ENCODE data around the gene CBFB. TPM values are rescaled to one million over a fixed set of nuclear protein-coding genes. Genes with fewer than 3 reads are reported as not detected.

The CBFB gene
- total RNA-seq, 2 experiments from 2014 or later, result 58.8 to 59.6 TPM

DNA sequence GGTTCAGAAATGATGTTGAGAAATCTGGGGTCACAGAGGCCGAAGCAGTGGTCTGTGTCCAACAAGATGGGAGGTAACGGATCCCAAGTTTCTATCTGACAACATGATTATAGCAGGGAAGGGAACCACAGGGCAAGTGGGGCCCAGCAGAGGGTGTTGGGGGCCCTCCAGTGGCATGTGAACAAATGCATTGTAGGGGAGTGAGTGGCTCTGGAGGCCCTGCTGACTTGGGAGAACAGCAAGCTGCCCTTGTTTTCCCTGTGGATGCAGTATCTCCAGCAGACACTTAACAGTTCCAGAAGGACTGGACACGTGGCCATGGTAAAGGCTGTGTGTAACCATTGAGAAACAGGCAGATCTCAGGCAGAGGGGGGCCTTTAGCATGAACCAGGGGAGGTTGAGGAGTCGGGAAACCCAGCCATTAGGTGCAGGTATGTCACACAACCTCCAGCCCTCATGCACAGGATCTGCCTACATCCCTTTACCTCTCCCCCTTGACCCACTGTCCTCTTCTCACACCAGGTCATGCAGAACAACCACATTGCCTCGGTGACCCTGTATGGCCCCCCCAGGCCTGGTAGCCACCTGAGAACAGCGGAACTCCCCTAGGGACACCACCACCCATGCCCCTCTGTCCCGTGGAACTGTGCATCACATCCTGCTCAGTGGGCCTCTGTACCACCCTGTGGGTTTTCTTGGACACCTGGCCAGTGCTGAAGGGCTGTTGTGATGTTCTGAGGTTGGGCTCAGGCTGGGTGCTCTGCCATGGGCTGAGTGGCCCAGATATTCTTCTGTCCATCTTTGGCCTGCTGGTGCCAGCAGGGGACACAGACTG lies 117.8 kb downstream of the CBFB start:
- no peaks in the 10 kb centered on the region for H3K27me3 ChIP-seq (ENCODE audit: control insufficient read depth in 1 of 2, insufficient read depth in 2 of 2, low read length in 2 of 2)
- H3K4me3 Mint-ChIP-seq, result no peak overlapping the region
- TF ChIP-seq, protein P1, sequence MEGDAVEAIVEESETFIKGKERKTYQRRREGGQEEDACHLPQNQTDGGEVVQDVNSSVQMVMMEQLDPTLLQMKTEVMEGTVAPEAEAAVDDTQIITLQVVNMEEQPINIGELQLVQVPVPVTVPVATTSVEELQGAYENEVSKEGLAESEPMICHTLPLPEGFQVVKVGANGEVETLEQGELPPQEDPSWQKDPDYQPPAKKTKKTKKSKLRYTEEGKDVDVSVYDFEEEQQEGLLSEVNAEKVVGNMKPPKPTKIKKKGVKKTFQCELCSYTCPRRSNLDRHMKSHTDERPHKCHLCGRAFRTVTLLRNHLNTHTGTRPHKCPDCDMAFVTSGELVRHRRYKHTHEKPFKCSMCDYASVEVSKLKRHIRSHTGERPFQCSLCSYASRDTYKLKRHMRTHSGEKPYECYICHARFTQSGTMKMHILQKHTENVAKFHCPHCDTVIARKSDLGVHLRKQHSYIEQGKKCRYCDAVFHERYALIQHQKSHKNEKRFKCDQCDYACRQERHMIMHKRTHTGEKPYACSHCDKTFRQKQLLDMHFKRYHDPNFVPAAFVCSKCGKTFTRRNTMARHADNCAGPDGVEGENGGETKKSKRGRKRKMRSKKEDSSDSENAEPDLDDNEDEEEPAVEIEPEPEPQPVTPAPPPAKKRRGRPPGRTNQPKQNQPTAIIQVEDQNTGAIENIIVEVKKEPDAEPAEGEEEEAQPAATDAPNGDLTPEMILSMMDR (IDR thresholded peaks at IDR 0.05), result no peak
- no peak overlapping the region for H3K4me3 ChIP-seq (ENCODE audit: low read length)
- peaks cover 22% of the 10 kb centered on the region for H3K4me1 ChIP-seq (ENCODE audit: insufficient read depth, low read length)
- H3K9me3 ChIP-seq (ENCODE audit: control insufficient read depth in 1 of 2, insufficient read depth in 1 of 2, low read length in 2 of 2), result peaks cover 0 to 7% of the 10 kb centered on the region in 2 experiments
- intact Hi-C loops (cut with DNase I, micrococcal nuclease), result loop anchor here in 1 of 2 experiments (10.0 kb wide), 1 partner anchor 308 kb away; no protein-coding TSS in a partner anchor
- DNase-seq (no peak), ATAC-seq (ENCODE audit: poor library complexity) (no peak)
- no peaks in the 10 kb centered on the region for H3K9me3 Mint-ChIP-seq
- H3K27me3 Mint-ChIP-seq, result peaks cover 14% of the 10 kb centered on the region
- POLR2A ChIA-PET, result no interaction called here
- H3K36me3 Mint-ChIP-seq (ENCODE audit: low read depth), result peaks cover 70% of the 10 kb centered on the region
- CTCF ChIA-PET, result no interaction called here
- H3K27ac Mint-ChIP-seq, result no peak overlapping the region
- H3K4me1 Mint-ChIP-seq (ENCODE audit: low read depth), result peaks cover 8% of the 10 kb centered on the region
- no peak overlapping the region for H3K27ac ChIP-seq (ENCODE audit: low read depth in 1 of 2, low read length in 2 of 2)
- H3K36me3 ChIP-seq (ENCODE audit: insufficient read depth, low read length), result peaks cover 59% of the 10 kb centered on the region

DNA sequence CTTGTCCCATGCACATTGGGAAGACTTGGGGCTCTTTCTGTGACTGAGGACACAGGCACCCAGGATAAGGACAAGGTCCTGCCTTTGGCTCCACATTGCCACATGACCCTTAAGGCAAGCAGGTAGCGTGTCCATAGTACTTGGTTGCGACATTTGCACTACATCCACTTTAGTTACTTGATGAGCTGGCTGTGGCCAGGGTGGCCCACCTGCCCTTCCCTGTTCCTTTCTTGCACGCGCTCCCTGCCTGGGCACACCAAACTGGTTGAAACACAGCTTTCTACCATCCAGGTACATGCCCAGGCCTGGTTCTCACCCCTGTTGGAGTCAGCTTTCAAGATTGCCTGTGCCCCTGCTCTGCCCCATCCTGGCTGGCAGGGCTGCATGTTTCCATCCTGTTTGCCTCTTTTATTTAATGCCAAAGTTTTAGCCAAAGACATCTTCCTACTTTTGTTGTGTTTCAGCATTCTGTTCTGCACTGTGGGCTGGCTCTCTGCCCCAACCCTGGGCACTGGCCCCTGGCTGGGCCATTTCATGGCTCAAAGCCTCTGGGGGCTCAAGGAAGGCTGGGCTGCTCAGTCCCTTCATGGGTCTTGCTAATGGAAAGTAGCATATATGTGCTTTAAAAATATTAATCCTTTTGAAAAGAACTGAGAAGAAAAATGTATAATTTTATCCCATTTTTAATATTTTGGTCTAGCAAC lies 118.6 kb downstream of the CBFB start:
- peaks cover 24% of the 10 kb centered on the region for H3K4me1 ChIP-seq (ENCODE audit: insufficient read depth, low read length)

DNA sequence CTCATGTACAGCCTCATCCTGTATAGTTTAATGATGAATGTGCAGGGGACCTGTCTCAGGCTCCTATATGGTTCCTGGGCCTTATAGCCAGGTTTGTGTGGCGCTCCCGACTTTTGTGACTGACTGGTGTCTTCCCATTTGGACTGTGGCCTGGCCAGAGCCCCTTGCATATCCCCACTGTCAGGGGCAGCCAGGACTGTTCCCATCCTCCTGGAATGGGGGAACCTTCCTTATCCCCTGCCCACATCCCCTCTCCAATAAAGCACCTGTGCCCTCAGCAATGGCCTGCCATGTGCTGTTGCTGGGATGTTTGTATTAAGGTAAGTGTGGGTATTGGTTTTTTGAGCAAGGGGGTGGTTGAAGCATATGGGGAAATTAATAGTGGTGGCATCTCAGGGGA lies 119.3 kb downstream of the CBFB start:
- no peaks in the 10 kb centered on the region for H3K27me3 ChIP-seq (ENCODE audit: control insufficient read depth in 1 of 2, insufficient read depth in 2 of 2, low read length in 2 of 2)
- intact Hi-C loops (cut with DNase I, micrococcal nuclease), result loop anchor here in 1 of 2 experiments (10.0 kb wide), 1 partner anchor 307 kb away; no protein-coding TSS in a partner anchor
- ATAC-seq (ENCODE audit: poor library complexity) (no peak), DNase-seq (no peak)
- no peak overlapping the region for H3K27ac Mint-ChIP-seq
- TF ChIP-seq, protein P1 (IDR thresholded peaks at IDR 0.05), result no peak
- H3K36me3 Mint-ChIP-seq (ENCODE audit: low read depth), result peaks cover 55% of the 10 kb centered on the region
- peak overlapping the region; percentile 25 for H3K4me3 Mint-ChIP-seq
- H3K36me3 ChIP-seq (ENCODE audit: insufficient read depth, low read length), result peaks cover 48% of the 10 kb centered on the region
- peaks cover 14% of the 10 kb centered on the region for H3K27me3 Mint-ChIP-seq
- H3K9me3 ChIP-seq (ENCODE audit: control insufficient read depth in 1 of 2, insufficient read depth in 1 of 2, low read length in 2 of 2), result peaks cover 0 to 7% of the 10 kb centered on the region in 2 experiments
- POLR2A ChIA-PET, result no interaction called here
- H3K9me3 Mint-ChIP-seq, result no peaks in the 10 kb centered on the region
- H3K4me1 ChIP-seq (ENCODE audit: insufficient read depth, low read length), result peaks cover 28% of the 10 kb centered on the region
- no peak overlapping the region for H3K4me3 ChIP-seq (ENCODE audit: low read length)
- H3K27ac ChIP-seq (ENCODE audit: low read depth in 1 of 2, low read length in 2 of 2), result no peak overlapping the region
- CTCF ChIA-PET, result no interaction called here
- peaks cover 16% of the 10 kb centered on the region for H3K4me1 Mint-ChIP-seq (ENCODE audit: low read depth)

More for the DNA sequence above, 118.6 kb downstream of the CBFB start:
- peaks cover 61% of the 10 kb centered on the region for H3K36me3 Mint-ChIP-seq (ENCODE audit: low read depth)
- Histone ChIP-seq H3K27ac (ENCODE audit: low read depth in 1 of 2, low read length in 2 of 2) (no peak overlapping the region), H3K36me3 (ENCODE audit: insufficient read depth, low read length) (peaks cover 51% of the 10 kb centered on the region), H3K27me3 (ENCODE audit: control insufficient read depth in 1 of 2, insufficient read depth in 2 of 2, low read length in 2 of 2) (no peaks in the 10 kb centered on the region), H3K9me3 (ENCODE audit: control insufficient read depth in 1 of 2, insufficient read depth in 1 of 2, low read length in 2 of 2) (peaks cover 0 to 7% of the 10 kb centered on the region in 2 experiments), H3K4me3 (ENCODE audit: low read length) (no peak overlapping the region)
- DNase-seq, result no peak
- ATAC-seq (ENCODE audit: poor library complexity), result no peak
- TF ChIP-seq, protein P1 (IDR thresholded peaks at IDR 0.05), result no peak
- no peak overlapping the region for H3K27ac Mint-ChIP-seq
- intact Hi-C loops (cut with DNase I, micrococcal nuclease), result loop anchor here in 1 of 2 experiments (10.0 kb wide), 1 partner anchor 307 kb away; no protein-coding TSS in a partner anchor
- H3K27me3 Mint-ChIP-seq, result peaks cover 14% of the 10 kb centered on the region
- POLR2A ChIA-PET, result no interaction called here
- H3K9me3 Mint-ChIP-seq, result no peaks in the 10 kb centered on the region
- CTCF ChIA-PET, result no interaction called here
- peaks cover 10% of the 10 kb centered on the region for H3K4me1 Mint-ChIP-seq (ENCODE audit: low read depth)
- H3K4me3 Mint-ChIP-seq, result no peak overlapping the region

Measured in CD4-positive, alpha-beta T cell (primary cell).